Keratinocyte (primary cell): Measurements from ENCODE around the gene TRIM21. TPM values are rescaled to one million over a fixed set of nuclear protein-coding genes. Genes with fewer than 3 reads are reported as not detected.
"Not testable (repeated sequence)": the region's sequence is repeated elsewhere in the genome, so short reads cannot be mapped to it uniquely, and the experiment has no call there.

Source experiments
- DNase-seq: peaks from one replicate; pipeline ENCODE4 v3.0.0-alpha.2; 2011; ENCODE audit warnings: low read depth, missing footprints, low spot score
- FAIRE-seq: peaks from 2 replicates; lab custom pipeline; 2011; peaks lifted over from hg19 to GRCh38; lab: Jason Lieb, UNC
- H2AFZ ChIP-seq: 2 replicates; pipeline ENCODE4 v1.6.0; 2012; ENCODE audit warnings: low read length, control low read depth, inconsistent platforms; ENCODE audit not compliant: control insufficient read depth
- H3K27ac ChIP-seq: 2 replicates; pipeline ENCODE4 v1.5.1; 2011; ENCODE audit warnings: low read length; ENCODE audit not compliant: control insufficient read depth, insufficient read depth
- H3K27me3 ChIP-seq: 3 replicates; pipeline ENCODE4 v1.6.0; 2011; ENCODE audit warnings: low read length; ENCODE audit not compliant: control insufficient read depth, insufficient read depth; ENCODE audit errors: extremely low read depth
- H3K36me3 ChIP-seq, 2 experiments: 2 replicates in 1 of 2; 3 replicates in 1 of 2; pipeline ENCODE4 v1.5.1; 2011; ENCODE audit warnings: low read length in 2 of 2, mild to moderate bottlenecking in 1 of 2; ENCODE audit not compliant: control insufficient read depth in 2 of 2, insufficient read depth in 2 of 2; ENCODE audit errors: extremely low read depth in 1 of 2
- H3K4me1 ChIP-seq: 3 replicates; pipeline ENCODE4 v1.5.1; 2011; ENCODE audit warnings: low read length; ENCODE audit not compliant: control insufficient read depth, insufficient read depth; ENCODE audit errors: extremely low read depth
- H3K4me2 ChIP-seq: 3 replicates; pipeline ENCODE4 v1.6.0; 2011; ENCODE audit warnings: low read depth, low read length; ENCODE audit not compliant: control insufficient read depth, insufficient read depth; ENCODE audit errors: extremely low read depth
- H3K4me3 ChIP-seq, 3 experiments: fragments of 200-600 bp in 1 of 3; sonication (generic) in 1 of 3; 2 replicates in 2 of 3; 3 replicates in 1 of 3; pipeline ENCODE4 v1.5.1; 2011 to 2016; ENCODE audit warnings: low read length in 3 of 3, mild to moderate bottlenecking in 3 of 3, control low read depth in 2 of 3, inconsistent platforms in 1 of 3, low read depth in 1 of 3, mixed read lengths in 1 of 3, mixed run types in 1 of 3, moderate library complexity in 1 of 3; ENCODE audit not compliant: control insufficient read depth in 2 of 3, insufficient read depth in 2 of 3; ENCODE audit errors: extremely low read depth in 1 of 3
- H3K79me2 ChIP-seq: 2 replicates; pipeline ENCODE4 v1.6.0; 2012; ENCODE audit warnings: low read length; ENCODE audit not compliant: control insufficient read depth, insufficient read depth
- H3K9ac ChIP-seq: 3 replicates; pipeline ENCODE4 v1.6.0; 2011; ENCODE audit warnings: low read length; ENCODE audit not compliant: control insufficient read depth, insufficient read depth; ENCODE audit errors: extremely low read depth
- H3K9me1 ChIP-seq: 3 replicates; pipeline ENCODE4 v1.6.0; 2011; ENCODE audit warnings: low read length; ENCODE audit not compliant: control insufficient read depth, insufficient read depth; ENCODE audit errors: extremely low read depth
- H3K9me3 ChIP-seq: 2 replicates; pipeline ENCODE4 v1.5.1; 2012; ENCODE audit warnings: low read depth, low read length; ENCODE audit not compliant: control insufficient read depth
- H4K20me1 ChIP-seq: 3 replicates; pipeline ENCODE4 v1.6.0; 2011; ENCODE audit warnings: low read length; ENCODE audit not compliant: control insufficient read depth, insufficient read depth; ENCODE audit errors: extremely low read depth
- CTCF ChIP-seq, 3 experiments: IDR thresholded peaks in 1 of 3; conservative IDR thresholded peaks in 1 of 3; optimal IDR thresholded peaks in 1 of 3; 2 replicates in 2 of 3; 3 replicates in 1 of 3; pipeline versions ENCODE3 to v1.5.1; 2011; ENCODE audit warnings: low read length in 3 of 3, mild to moderate bottlenecking in 3 of 3, moderate library complexity in 2 of 3, control low read depth in 1 of 3, inconsistent platforms in 1 of 3; ENCODE audit not compliant: insufficient read depth in 2 of 3; ENCODE audit errors: extremely low read depth in 1 of 3
- EZH2 ChIP-seq: IDR thresholded peaks from one replicate; pipeline ENCODE4 v1.6.1; 2012; ENCODE audit warnings: inconsistent platforms, mild to moderate bottlenecking, low read length, moderate library complexity
- dilution Hi-C: fragments of 300-500 bp; cut with MboI; formaldehyde crosslinking; loops from one replicate; pipeline ENCODE4 v1.7.0; 2020; ENCODE audit warnings: low sequenced_read_pairs; ENCODE audit not compliant: extremely low pct_ligation_motif_present
- polyA plus RNA-seq, 5 experiments: library from polyadenylated mRNA; depleted of rRNA in 3 of 5; stranded (reverse) in 3 of 5; stranded (forward) in 1 of 5; unstranded in 1 of 5; fragments of >200 nt; gene quantifications; 1 replicate in 1 of 5; 2 replicates in 3 of 5; 3 replicates in 1 of 5; pipeline versions ENCODE4 v1.2.1 to v1.2.3, GENCODE V29; 2011 to 2012; ENCODE audit warnings: missing spikeins in 2 of 5, low read depth in 1 of 5, low replicate concordance in 1 of 5

The TRIM21 gene
- polyA plus RNA-seq, 1 donor (not counting 4 experiments of a cell fraction or from before 2014, with no cell fraction given) = 57.1 TPM

GRCh38 chr11:4368286-4368685 lies 25.2 kb downstream of the TRIM21 start, which contains the start of gene OR52B4:
OR52B4 (minus strand) TSS chr11:4368386; CDS start chr11:4368295, 91 bp downstream.
- Histone ChIP-seq H2AFZ (no peak within 1 kb of the TSS), H3K9me3 (no peaks in the 10 kb centered on the region), H3K79me2 (no peaks in the 10 kb centered on the region), H3K4me3 (no peak within 1 kb of the TSS), H3K27me3 (no peaks in the 10 kb centered on the region), H3K9me1 (no peaks in the 10 kb centered on the region), H3K4me1 (no peaks in the 10 kb centered on the region), H3K9ac (no peak within 1 kb of the TSS), H3K27ac (no peak within 1 kb of the TSS), H4K20me1 (no peaks in the 10 kb centered on the region), H3K36me3 (no peaks in the 10 kb centered on the region), H3K4me2 (no peak within 1 kb of the TSS)
- dilution Hi-C loops = no loop called here
- TF ChIP-seq CTCF (optimal IDR thresholded peaks at IDR 0.05 in 1 of 3, IDR thresholded peaks at IDR 0.05 in 1 of 3, conservative IDR thresholded peaks at IDR 0.05 in 1 of 3; ENCODE audit: extremely low read depth in 1 of 3, insufficient read depth in 2 of 3, low read length in 3 of 3) (no peak), EZH2 (no peak)
- no peak for FAIRE-seq
- no peak for DNase-seq

- H3K79me2 ChIP-seq, H3K9me1 ChIP-seq, H3K27me3 ChIP-seq, H3K9ac ChIP-seq, H3K27ac ChIP-seq, FAIRE-seq, DNase-seq, dilution Hi-C loops, H3K9me3 ChIP-seq, H3K36me3 ChIP-seq, H4K20me1 ChIP-seq, H3K4me1 ChIP-seq, H3K4me2 ChIP-seq, H3K4me3 ChIP-seq, H2AFZ ChIP-seq: not testable (repeated sequence)
These were observed 45.4 kb downstream of the TRIM21 start for GRCh38 chr11:4348142-4348541.

- H3K4me1 ChIP-seq, H3K36me3 ChIP-seq, DNase-seq, H3K79me2 ChIP-seq, H3K9me3 ChIP-seq, H3K4me2 ChIP-seq, FAIRE-seq, H3K9ac ChIP-seq, H2AFZ ChIP-seq, H3K9me1 ChIP-seq, H3K27ac ChIP-seq, H3K27me3 ChIP-seq, H4K20me1 ChIP-seq, H3K4me3 ChIP-seq, dilution Hi-C loops: not testable (repeated sequence)
These were observed 48.1 kb downstream of the TRIM21 start for GRCh38 chr11:4345366-4345765.

Other genes with a start within 250 kb of the TRIM21 start
- gene OR52B4, start 25.3 kb downstream of the TRIM21 start, polyA plus RNA-seq = not detected in 3 replicates
- gene OR52K2, start 55.6 kb upstream of the TRIM21 start, polyA plus RNA-seq = not detected in 3 replicates
- not detected in 3 replicates for gene OR52K1, start 88.9 kb upstream of the TRIM21 start, polyA plus RNA-seq
- not detected in 3 replicates for gene OR52M1, start 151.5 kb upstream of the TRIM21 start, polyA plus RNA-seq
- not detected in 3 replicates for gene OR52I2, start 188.0 kb upstream of the TRIM21 start, polyA plus RNA-seq
- gene OR52I1, start 200.3 kb upstream of the TRIM21 start, polyA plus RNA-seq = not detected in 3 replicates
- gene TRIM68, start 214.5 kb upstream of the TRIM21 start, polyA plus RNA-seq = 4.9 to 7.0 TPM (median 6.5 TPM) in 3 replicates
- not detected in 3 replicates for gene OR51D1, start 243.8 kb upstream of the TRIM21 start, polyA plus RNA-seq